Measurements from ENCODE around the gene TANC1.

DNA sequence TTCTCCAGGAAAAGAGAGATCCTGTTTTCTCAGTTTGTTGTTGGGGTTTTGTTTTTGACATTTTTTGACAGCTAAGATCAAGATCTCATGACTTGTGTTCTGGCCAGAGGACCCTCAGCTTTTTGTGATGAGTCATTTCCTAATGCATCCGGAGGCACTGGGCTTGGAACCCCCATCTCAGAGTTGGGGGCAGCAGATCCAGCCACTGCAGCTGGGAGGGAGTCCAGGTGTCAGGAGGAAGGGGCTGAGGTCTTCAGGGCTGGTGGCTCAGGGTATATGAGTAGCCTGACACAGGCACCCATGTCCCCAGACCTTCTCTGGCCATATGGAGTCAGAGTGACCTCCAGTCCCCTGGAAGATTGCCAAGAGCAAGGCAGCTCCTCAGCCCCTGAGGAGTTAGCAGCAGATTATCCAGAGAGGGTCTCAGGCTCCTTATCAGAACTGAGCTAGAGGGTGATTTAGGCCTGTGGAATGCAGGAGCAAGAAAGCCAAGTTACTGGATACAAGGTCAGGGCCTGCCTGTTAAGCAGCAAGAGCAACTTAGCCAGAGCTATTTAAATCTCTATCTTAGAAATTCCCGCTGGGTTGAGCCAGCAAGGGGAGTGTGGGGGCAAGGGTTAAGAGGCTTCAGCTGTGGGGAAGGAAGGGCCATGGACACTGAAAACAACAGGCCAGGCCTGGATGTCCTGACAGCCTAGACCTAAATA lies 62.4 kb downstream of the TANC1 start:
- TF ChIP-seq, protein P1, sequence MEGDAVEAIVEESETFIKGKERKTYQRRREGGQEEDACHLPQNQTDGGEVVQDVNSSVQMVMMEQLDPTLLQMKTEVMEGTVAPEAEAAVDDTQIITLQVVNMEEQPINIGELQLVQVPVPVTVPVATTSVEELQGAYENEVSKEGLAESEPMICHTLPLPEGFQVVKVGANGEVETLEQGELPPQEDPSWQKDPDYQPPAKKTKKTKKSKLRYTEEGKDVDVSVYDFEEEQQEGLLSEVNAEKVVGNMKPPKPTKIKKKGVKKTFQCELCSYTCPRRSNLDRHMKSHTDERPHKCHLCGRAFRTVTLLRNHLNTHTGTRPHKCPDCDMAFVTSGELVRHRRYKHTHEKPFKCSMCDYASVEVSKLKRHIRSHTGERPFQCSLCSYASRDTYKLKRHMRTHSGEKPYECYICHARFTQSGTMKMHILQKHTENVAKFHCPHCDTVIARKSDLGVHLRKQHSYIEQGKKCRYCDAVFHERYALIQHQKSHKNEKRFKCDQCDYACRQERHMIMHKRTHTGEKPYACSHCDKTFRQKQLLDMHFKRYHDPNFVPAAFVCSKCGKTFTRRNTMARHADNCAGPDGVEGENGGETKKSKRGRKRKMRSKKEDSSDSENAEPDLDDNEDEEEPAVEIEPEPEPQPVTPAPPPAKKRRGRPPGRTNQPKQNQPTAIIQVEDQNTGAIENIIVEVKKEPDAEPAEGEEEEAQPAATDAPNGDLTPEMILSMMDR (IDR thresholded peaks at IDR 0.05; ENCODE audit: insufficient read depth, low read depth, low read length) = no peak
- no peak for TF ChIP-seq EZH2 (IDR thresholded peaks at IDR 0.05; ENCODE audit: insufficient read depth, low read length)

Measured in astrocyte (in vitro differentiated cells and primary cell).